ENCODE data around the gene CYB561. TPM values are rescaled to one million over a fixed set of nuclear protein-coding genes. Genes with fewer than 3 reads are reported as not detected.

CYB561 gene
- total and polyA plus RNA-seq, 3 experiments from 2014 or later: 14.3 to 42.7 (median 16.6) TPM

DNA sequence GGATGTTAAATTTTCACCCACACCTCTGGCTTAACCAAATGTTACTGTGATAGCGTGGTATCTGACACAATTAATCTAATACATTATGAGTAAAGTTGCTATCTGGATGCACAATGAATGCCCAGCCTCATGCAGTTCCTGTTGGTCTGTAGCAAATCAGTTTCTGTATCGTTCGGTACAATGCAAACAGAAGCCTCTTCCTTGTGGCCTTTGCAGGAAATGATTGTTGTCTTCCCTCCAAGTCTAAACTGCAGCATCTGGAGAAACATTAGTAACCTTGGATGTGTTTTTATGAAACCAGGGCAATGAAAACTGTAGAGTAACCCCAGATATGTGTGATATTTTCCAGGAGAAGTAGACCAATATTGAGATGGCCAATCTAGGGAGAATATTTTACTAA lies 46.8 kb downstream of the CYB561 start:
- Mint-ChIP-seq H3K4me3 (no peak overlapping the region), H3K27ac (no peak overlapping the region), H3K36me3 (peaks cover 0 to 32% (median 10%) of the 10 kb centered on the region in 3 donors), H3K4me1 (no peaks in the 10 kb centered on the region), H3K27me3 (no peaks in the 10 kb centered on the region), H3K9me3 (no peaks in the 10 kb centered on the region)
- no peak overlapping the region for H3K4me3 ChIP-seq (ENCODE audit: low read length)
- no peaks in the 10 kb centered on the region for H3K27me3 ChIP-seq (ENCODE audit: insufficient read depth, low read length, poor library complexity, severe bottlenecking)
- H3K36me3 ChIP-seq (ENCODE audit: insufficient read depth, low read length): no peaks in the 10 kb centered on the region
- ChIA-PET CTCF (no interaction called here), POLR2A (no interaction called here)
- DNase-seq: no peak
- H3K9me3 ChIP-seq (ENCODE audit: low read length): no peaks in the 10 kb centered on the region
- H3K27ac ChIP-seq (ENCODE audit: low read depth, low read length): no peak overlapping the region
- H3K4me1 ChIP-seq (ENCODE audit: insufficient read depth, low read length): no peaks in the 10 kb centered on the region

DNA sequence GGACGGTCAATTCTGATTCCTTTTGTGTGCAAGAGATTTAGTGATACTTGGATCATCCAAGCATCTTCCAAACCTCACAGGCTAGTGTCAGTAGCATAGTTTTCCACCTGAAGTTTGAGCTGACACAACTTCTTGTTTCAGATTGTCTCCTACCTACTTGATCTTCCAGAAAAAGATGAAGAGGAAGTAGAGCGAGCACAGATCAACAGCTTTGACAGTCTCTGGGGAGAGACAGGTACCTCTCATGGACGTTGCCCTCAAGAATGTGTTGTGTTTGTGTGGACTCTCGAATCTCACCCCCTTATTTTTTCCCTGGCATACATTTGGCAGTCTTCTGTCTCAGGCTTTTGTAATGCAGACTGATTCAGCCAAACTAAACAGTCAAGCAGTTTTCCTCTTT lies 47.4 kb downstream of the CYB561 start:
- no peak overlapping the region for H3K4me3 Mint-ChIP-seq
- H3K27ac ChIP-seq (ENCODE audit: low read depth, low read length): no peak overlapping the region
- peaks cover 0 to 36% (median 13%) of the 10 kb centered on the region in 3 donors for H3K36me3 Mint-ChIP-seq
- no peaks in the 10 kb centered on the region for H3K27me3 Mint-ChIP-seq
- H3K4me3 ChIP-seq (ENCODE audit: low read length): no peak overlapping the region
- no peaks in the 10 kb centered on the region for H3K36me3 ChIP-seq (ENCODE audit: insufficient read depth, low read length)
- H3K9me3 Mint-ChIP-seq: no peaks in the 10 kb centered on the region
- no peaks in the 10 kb centered on the region for H3K9me3 ChIP-seq (ENCODE audit: low read length)
- no peaks in the 10 kb centered on the region for H3K27me3 ChIP-seq (ENCODE audit: insufficient read depth, low read length, poor library complexity, severe bottlenecking)
- POLR2A ChIA-PET: no interaction called here
- no peaks in the 10 kb centered on the region for H3K4me1 ChIP-seq (ENCODE audit: insufficient read depth, low read length)
- DNase-seq: no peak
- H3K4me1 Mint-ChIP-seq: no peaks in the 10 kb centered on the region
- peak overlapping the region in 2 of 8 donors; percentile 29 to 44 for H3K27ac Mint-ChIP-seq
- CTCF ChIA-PET: no interaction called here

DNA sequence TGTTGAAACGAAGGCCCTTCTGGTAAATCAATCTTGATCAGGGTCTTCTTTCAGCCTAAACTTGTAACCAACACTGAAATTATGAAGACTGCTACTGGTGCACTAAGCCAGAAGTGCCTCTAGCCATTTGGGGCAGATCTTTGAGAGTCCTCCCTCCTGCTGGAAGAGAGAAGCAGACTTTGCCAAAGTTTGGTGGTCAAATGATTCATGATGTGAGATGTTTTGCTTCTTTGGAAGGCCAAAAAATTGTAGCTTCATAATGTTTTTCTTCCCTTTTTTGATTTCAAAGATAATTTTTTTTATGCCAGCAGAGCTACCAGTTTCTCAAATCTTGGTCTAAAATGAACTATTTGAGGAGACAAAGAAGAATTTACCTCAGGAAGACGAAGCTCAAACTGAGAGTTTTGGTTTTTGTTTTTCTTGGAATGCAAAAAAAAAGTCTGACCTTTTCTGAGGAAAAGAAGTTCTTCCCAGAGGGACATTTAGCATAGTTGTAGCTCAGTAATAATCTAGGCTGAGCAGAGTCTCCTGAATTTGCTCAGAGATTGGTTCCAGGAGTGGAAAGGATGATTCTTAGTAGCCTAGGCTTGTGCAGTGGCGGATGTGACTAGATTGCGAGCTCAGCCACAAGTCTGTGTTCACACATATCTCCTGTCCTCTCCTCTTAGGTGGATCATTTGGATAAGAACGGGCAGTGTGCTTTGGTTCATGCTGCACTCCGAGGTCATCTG lies 50.9 kb downstream of the CYB561 start:
- Mint-ChIP-seq H3K4me1 (no peaks in the 10 kb centered on the region), H3K36me3 (peaks cover 6 to 46% (median 14%) of the 10 kb centered on the region in 3 donors), H3K27ac (no peak overlapping the region), H3K27me3 (no peaks in the 10 kb centered on the region), H3K9me3 (no peaks in the 10 kb centered on the region), H3K4me3 (no peak overlapping the region)
- H3K4me3 ChIP-seq (ENCODE audit: low read length): no peak overlapping the region
- H3K27me3 ChIP-seq (ENCODE audit: insufficient read depth, low read length, poor library complexity, severe bottlenecking): no peaks in the 10 kb centered on the region
- H3K4me1 ChIP-seq (ENCODE audit: insufficient read depth, low read length): no peaks in the 10 kb centered on the region
- ChIA-PET POLR2A (no interaction called here), CTCF (no interaction called here)
- H3K27ac ChIP-seq (ENCODE audit: low read depth, low read length): no peak overlapping the region
- no peaks in the 10 kb centered on the region for H3K9me3 ChIP-seq (ENCODE audit: low read length)
- no peaks in the 10 kb centered on the region for H3K36me3 ChIP-seq (ENCODE audit: insufficient read depth, low read length)
- no peak for DNase-seq

DNA sequence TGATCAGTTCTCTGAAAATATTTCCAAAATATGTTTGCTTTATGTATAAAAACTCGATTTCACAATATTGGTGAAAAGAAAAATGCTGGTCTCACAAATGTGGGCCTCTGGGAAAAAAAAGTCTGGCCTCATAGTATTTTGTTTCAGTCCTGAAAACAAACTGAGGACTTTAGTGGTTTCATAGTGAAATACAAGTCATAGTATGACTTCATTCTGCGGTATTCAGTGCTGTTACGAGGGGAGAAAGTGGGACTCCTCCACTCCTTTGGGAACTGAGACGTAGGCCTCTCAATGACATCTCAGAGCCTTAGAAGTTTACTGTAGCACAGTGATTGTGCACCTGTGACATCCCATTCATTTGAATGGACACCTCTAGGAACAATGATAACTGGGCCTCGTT lies 56.0 kb downstream of the CYB561 start:
- H3K27me3 Mint-ChIP-seq: no peaks in the 10 kb centered on the region
- Histone ChIP-seq H3K9me3 (ENCODE audit: low read length) (no peaks in the 10 kb centered on the region), H3K4me1 (ENCODE audit: insufficient read depth, low read length) (no peaks in the 10 kb centered on the region), H3K4me3 (ENCODE audit: low read length) (no peak overlapping the region), H3K27ac (ENCODE audit: low read depth, low read length) (no peak overlapping the region), H3K36me3 (ENCODE audit: insufficient read depth, low read length) (no peaks in the 10 kb centered on the region), H3K27me3 (ENCODE audit: insufficient read depth, low read length, poor library complexity, severe bottlenecking) (no peaks in the 10 kb centered on the region)
- CTCF ChIA-PET: no interaction called here
- H3K4me1 Mint-ChIP-seq: no peaks in the 10 kb centered on the region
- POLR2A ChIA-PET: no interaction called here
- no peak for DNase-seq
- H3K4me3 Mint-ChIP-seq: no peak overlapping the region
- H3K27ac Mint-ChIP-seq: no peak overlapping the region
- H3K9me3 Mint-ChIP-seq: no peaks in the 10 kb centered on the region
- H3K36me3 Mint-ChIP-seq: peaks cover 9 to 40% (median 13%) of the 10 kb centered on the region in 3 donors

DNA sequence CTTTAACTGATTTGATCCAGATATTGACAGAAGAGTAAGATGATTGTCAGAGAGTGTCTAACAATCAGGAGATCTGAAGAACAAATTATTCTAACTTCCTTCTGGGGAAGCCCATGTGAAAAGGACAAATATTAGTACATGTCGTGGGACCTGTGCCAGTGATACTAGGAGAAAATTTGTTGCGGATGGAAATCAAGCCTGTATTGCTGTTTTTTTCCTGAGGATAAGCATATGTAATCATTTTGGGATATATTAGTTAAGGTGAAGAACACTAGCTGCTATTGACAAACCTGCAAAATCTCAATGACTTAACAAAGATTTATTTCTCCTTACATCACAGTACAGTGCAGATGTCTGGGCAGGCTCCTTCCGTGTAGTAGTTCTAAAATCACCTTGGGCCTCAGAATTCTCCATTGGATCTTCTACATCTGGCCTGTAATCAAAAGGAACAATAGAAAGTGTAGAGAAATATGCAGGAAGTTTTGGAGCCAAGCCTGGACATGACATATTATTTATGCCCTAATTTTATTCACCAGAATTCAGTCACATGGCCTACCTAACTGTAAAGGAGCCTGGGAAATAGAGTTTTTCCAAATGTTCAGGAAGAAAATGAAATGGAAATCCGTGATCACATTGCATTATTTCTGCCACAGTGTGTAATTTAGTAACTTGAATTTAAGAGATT lies 58.3 kb downstream of the CYB561 start:
- no peak overlapping the region for H3K4me3 ChIP-seq (ENCODE audit: low read length)
- no peaks in the 10 kb centered on the region for H3K4me1 ChIP-seq (ENCODE audit: insufficient read depth, low read length)
- H3K9me3 ChIP-seq (ENCODE audit: low read length): no peaks in the 10 kb centered on the region
- H3K27ac ChIP-seq (ENCODE audit: low read depth, low read length): no peak overlapping the region
- H3K27ac Mint-ChIP-seq: no peak overlapping the region
- ChIA-PET CTCF (no interaction called here), POLR2A (no interaction called here)
- no peak for DNase-seq
- no peaks in the 10 kb centered on the region for H3K27me3 ChIP-seq (ENCODE audit: insufficient read depth, low read length, poor library complexity, severe bottlenecking)
- H3K4me3 Mint-ChIP-seq: no peak overlapping the region
- peaks cover 0 to 2% of the 10 kb centered on the region in 2 donors for H3K27me3 Mint-ChIP-seq
- H3K36me3 ChIP-seq (ENCODE audit: insufficient read depth, low read length): no peaks in the 10 kb centered on the region
- H3K4me1 Mint-ChIP-seq: no peaks in the 10 kb centered on the region
- H3K9me3 Mint-ChIP-seq: no peaks in the 10 kb centered on the region
- peaks cover 9 to 32% (median 12%) of the 10 kb centered on the region in 3 donors for H3K36me3 Mint-ChIP-seq

DNA sequence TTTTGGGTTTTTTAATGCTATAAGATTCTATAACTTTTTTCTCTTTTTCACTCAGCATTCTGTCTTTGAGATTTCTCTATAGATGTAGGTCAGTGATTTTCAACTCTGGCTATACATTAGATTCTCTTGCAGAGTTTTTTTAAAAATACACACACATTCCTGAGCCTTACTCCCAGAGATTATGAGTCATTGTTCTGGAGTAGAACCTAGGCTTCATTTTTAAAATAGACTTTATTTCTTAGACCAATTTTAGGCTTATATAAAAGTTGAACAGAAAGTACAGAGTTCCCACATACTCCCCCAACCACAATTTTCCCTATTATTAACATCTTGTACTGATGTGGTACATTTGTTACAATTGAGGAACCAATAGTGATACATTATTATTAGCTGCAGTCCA lies 63.3 kb downstream of the CYB561 start:
- peaks cover 7 to 11% (median 7%) of the 10 kb centered on the region in 3 donors for H3K4me1 Mint-ChIP-seq
- H3K27ac Mint-ChIP-seq: no peak overlapping the region

More for the DNA sequence above, 63.3 kb downstream of the CYB561 start:
- Histone ChIP-seq H3K9me3 (ENCODE audit: low read length) (no peaks in the 10 kb centered on the region), H3K27ac (ENCODE audit: low read depth, low read length) (no peak overlapping the region), H3K4me1 (ENCODE audit: insufficient read depth, low read length) (no peaks in the 10 kb centered on the region), H3K27me3 (ENCODE audit: insufficient read depth, low read length, poor library complexity, severe bottlenecking) (no peaks in the 10 kb centered on the region), H3K4me3 (ENCODE audit: low read length) (no peak overlapping the region), H3K36me3 (ENCODE audit: insufficient read depth, low read length) (no peaks in the 10 kb centered on the region)
- CTCF ChIA-PET: interaction anchor here (1.3 kb wide), 1 partner anchor 24 kb away, joined by 3 read pairs; no protein-coding TSS in a partner anchor
- H3K9me3 Mint-ChIP-seq: no peaks in the 10 kb centered on the region
- H3K27me3 Mint-ChIP-seq: peaks cover 0 to 2% of the 10 kb centered on the region in 2 donors
- H3K4me3 Mint-ChIP-seq: no peak overlapping the region
- POLR2A ChIA-PET: no interaction called here
- no peak for DNase-seq
- H3K36me3 Mint-ChIP-seq: peaks cover 2 to 23% (median 16%) of the 10 kb centered on the region in 3 donors

Other genes with a start within 250 kb of the CYB561 start
- gene ACE, start 30.8 kb upstream of the CYB561 start, total RNA-seq: 1 to 10 TPM; 4.6 to 4.7 TPM
- 5.5 TPM for gene ACE, start 30.8 kb upstream of the CYB561 start, polyA plus RNA-seq
- gene KCNH6, start 77.1 kb upstream of the CYB561 start, total RNA-seq: not detected
- gene KCNH6, start 77.1 kb upstream of the CYB561 start, polyA plus RNA-seq: not detected
- gene DCAF7, start 104.2 kb upstream of the CYB561 start, total RNA-seq: 100 to 1,000 TPM in 1 of 2 experiments, 10 to 100 TPM in 1; 99.1 to 102 TPM
- gene DCAF7, start 104.2 kb upstream of the CYB561 start, polyA plus RNA-seq: 82.5 TPM
- 10 to 100 TPM; 35.9 to 40.0 TPM for gene TACO1, start 154.6 kb upstream of the CYB561 start, total RNA-seq
- 18.3 TPM for gene TACO1, start 154.6 kb upstream of the CYB561 start, polyA plus RNA-seq
- gene MAP3K3, start 176.1 kb upstream of the CYB561 start, total RNA-seq: 10 to 100 TPM; 34.7 to 35.8 TPM
- gene MAP3K3, start 176.1 kb upstream of the CYB561 start, polyA plus RNA-seq: 50.3 TPM